ENCODE results near the gene GSTT4.
"Not testable (repeated sequence)": the region's sequence is repeated elsewhere in the genome, so short reads cannot be mapped to it uniquely, and the experiment has no call there.

The GSTT4 gene

GRCh38 chr22:23986538-23987178 is 18.6 kb downstream of the GSTT4 start:
- not testable (repeated sequence) for DNase-seq

- DNase-seq, result not testable (repeated sequence)
Measured at GRCh38 chr22:23986089-23986488, 19.2 kb downstream of the GSTT4 start.

- no peak for DNase-seq
Measured at GRCh38 chr22:23984430-23984829, 20.8 kb downstream of the GSTT4 start.

GRCh38 chr22:23980567-23980966 is 24.7 kb downstream of the GSTT4 start:
- not testable (repeated sequence) for DNase-seq

DNA sequence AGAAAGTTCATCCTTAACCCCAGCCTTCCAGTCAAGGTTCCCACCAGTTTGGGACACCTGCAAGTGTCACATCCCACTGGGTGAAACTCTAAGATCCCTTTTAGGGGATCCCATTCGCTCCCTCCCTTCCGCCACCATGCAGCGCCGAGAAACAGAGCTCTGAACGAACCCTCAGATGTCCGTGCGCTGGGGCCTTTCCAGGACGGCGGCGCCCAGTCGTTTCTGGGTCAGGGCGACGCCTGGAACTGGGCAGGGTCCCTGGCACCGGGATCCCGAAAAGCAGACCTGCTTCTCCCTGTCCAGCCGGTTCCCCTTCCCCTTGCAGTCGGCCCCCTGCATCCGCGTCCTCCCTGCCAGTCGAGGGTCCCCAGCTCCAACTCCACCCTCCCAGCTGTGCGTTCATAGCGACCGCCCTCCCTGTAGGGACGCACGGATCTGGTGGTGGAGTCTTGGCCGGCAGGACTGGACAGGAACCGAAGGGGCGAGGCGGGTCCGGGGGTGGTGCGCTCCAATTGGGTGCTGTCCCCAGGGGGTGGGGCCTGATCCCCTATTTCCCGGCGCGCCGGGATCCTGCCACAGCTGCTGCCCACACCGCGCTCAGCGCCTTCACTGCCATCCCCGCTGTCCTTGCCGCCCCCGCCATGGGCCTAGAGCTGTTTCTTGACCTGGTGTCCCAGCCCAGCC is 25.6 kb downstream of the GSTT4 start, which contains the start of gene GSTT2:
Gene GSTT2 (plus strand): TSS at position 578 of the 684 bp plus-strand sequence.
- DNase-seq, result not testable (repeated sequence)

- not testable (repeated sequence) for DNase-seq
Measured at GRCh38 chr22:23977304-23977703, 27.9 kb downstream of the GSTT4 start.

- not testable (repeated sequence) for DNase-seq
Measured at GRCh38 chr22:23974836-23975352, 30.4 kb downstream of the GSTT4 start.

DNA sequence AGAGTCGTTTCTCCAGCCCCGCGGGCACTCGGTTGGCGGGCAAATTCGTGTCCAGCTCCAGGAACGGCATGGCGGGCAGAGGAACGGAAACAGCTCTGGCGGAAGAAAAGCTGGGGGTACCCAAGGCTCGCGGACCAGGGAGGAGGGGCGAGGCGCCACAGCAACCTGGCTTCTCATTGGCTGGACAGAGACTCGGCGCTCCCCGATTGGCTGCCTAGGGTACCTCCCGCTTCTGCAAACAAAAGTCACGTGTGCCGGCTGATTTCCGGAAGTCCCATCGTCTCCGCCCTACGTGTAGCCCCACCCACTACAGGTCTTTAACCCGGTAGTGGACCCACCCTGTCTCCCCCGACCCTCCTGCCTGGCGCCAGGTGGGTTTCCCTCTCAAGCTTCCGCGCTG is 30.9 kb downstream of the GSTT4 start, which contains the start of gene DDT:
Gene DDT (minus strand): TSS at position 97 of the 400 bp plus-strand sequence. CDS start 27 bp downstream, at position 70.
- DNase-seq, result not testable (repeated sequence)

- not testable (repeated sequence) for DNase-seq
Measured at GRCh38 chr22:23971927-23972326, 33.3 kb downstream of the GSTT4 start.

GRCh38 chr22:23970816-23971486 is 34.3 kb downstream of the GSTT4 start:
- DNase-seq, result no peak

GRCh38 chr22:23970201-23970641 is 35.0 kb downstream of the GSTT4 start:
- no peak for DNase-seq

- no peak for DNase-seq
Measured at GRCh38 chr22:23969071-23969470, 36.2 kb downstream of the GSTT4 start.

DNA sequence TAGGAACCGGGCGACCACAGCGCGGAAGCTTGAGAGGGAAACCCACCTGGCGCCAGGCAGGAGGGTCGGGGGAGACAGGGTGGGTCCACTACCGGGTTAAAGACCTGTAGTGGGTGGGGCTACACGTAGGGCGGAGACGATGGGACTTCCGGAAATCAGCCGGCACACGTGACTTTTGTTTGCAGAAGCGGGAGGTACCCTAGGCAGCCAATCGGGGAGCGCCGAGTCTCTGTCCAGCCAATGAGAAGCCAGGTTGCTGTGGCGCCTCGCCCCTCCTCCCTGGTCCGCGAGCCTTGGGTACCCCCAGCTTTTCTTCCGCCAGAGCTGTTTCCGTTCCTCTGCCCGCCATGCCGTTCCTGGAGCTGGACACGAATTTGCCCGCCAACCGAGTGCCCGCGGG is 38.7 kb downstream of the GSTT4 start, which contains the start of gene DDTL:
Gene DDTL (plus strand): TSS at position 321 of the 400 bp plus-strand sequence. CDS start 27 bp downstream, at position 348.
- not testable (repeated sequence) for DNase-seq

GRCh38 chr22:23966094-23966493 is 39.2 kb downstream of the GSTT4 start:
- not testable (repeated sequence) for DNase-seq

- not testable (repeated sequence) for DNase-seq
Measured at GRCh38 chr22:23961084-23961771, 44.0 kb downstream of the GSTT4 start, which contains the start of gene GSTT2B. TSS of gene GSTT2B (minus strand) at chr22:23961195. CDS start at chr22:23961131, 64 bp downstream.

GRCh38 chr22:23956301-23956900 is 48.9 kb downstream of the GSTT4 start:
- DNase-seq, result peak; percentile 49 to 57

DNA sequence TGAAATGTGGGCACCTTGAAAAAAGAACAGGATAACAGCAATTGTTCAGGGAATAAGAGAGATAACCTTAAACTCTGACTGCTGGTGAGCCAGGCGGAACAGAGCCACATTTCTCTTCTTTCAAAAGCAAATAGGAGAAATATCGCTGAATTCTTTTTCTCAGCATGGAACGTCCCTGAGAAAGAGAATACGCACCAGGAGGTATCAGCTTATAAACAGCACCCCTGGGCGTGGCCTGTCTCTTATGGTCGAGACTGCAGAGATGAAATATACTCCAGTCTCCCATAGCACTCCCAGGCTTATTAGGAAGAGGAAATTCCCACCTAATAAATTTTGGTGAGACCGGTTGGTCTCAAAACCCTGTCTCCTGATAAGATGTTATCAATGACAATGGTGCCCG is 49.4 kb downstream of the GSTT4 start:
- DNase-seq, result not testable (repeated sequence)

GRCh38 chr22:23954991-23955305 is 50.3 kb downstream of the GSTT4 start:
- not testable (repeated sequence) for DNase-seq

DNA sequence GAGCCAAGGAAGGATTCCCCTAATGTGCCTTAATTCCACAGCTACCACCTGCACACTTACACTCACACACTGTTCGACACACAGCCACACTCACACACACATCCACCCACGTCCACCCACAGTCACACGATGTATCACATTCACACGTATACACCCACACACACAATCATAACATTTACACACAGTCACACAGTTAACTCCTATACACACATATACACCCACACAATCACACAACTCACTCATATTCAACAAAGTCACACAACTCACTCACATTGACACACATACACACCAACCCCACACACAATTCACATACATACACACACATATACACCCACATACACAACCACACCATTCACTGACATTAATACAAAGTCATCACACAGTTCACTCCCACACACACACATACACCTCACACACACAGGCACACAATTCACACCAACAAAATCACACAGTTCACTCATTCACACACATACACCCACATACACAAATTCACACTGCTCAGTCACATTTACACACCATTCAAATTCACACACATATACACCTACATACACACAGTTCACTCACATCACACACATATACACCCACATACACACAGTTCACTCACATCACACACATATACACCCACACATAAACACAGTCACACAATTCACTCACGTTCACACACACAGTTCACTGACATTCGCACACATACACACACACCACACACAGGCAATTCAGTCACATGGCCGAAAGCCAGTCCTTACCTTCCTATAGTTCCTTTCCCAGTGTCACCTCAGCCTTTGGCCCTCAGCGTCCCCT is 50.9 kb downstream of the GSTT4 start:
- DNase-seq, result not testable (repeated sequence)

GRCh38 chr22:23953485-23953884 is 51.8 kb downstream of the GSTT4 start:
- not testable (repeated sequence) for DNase-seq

DNA sequence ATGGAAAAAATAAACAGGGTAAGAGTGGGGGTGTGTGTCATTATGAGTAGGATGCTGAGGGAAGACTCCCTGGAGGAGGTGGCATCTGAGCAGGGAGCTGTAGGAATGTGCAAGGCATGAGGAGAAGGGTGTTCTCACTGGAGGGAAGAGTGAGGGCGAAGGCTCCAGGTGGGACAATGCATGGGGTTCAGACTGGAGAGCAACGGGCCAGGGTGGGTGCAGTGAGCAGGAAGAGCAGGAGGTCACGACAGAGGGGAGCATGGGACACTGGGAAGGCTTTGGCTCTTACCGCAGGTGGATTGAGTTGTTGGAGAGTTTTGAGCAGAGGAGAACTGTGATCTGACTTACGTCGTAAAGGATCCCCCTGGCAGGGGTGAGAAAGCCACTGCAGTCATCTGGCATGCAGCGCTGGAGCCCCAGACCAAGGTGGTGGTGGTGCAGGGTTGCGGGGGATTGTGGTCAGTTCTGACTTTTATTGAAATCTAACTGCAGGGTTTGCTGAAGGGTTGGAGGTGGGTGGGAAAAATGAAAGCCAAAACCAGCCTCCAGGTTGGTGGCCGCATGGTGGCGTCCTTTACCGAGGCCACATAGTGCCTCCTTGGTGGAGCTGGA is 52.4 kb downstream of the GSTT4 start:
- DNase-seq, result not testable (repeated sequence)
